ENCODE results near the gene UNC13D. TPM values are rescaled to one million over a fixed set of nuclear protein-coding genes. Genes with fewer than 3 reads are reported as not detected.
A peak's percentile ranks its signal among the peaks of the same experiment; 100 is the strongest.

UNC13D gene
- total RNA-seq, 1 donor from 2014 or later = 11.5 TPM

GRCh38 chr17:75817571-75817970 is 26.6 kb downstream of the UNC13D start:
- Mint-ChIP-seq H3K36me3 (ENCODE audit: low read depth, unreplicated experiment) (peaks cover 39% of the 10 kb centered on the region), H3K4me3 (ENCODE audit: unreplicated experiment) (no peak overlapping the region), H3K4me1 (ENCODE audit: unreplicated experiment) (no peaks in the 10 kb centered on the region), H3K27ac (ENCODE audit: unreplicated experiment) (no peak overlapping the region), H3K27me3 (ENCODE audit: unreplicated experiment) (peaks cover 7% of the 10 kb centered on the region), H3K9me3 (ENCODE audit: unreplicated experiment) (no peaks in the 10 kb centered on the region)
- no peak for DNase-seq (ENCODE audit: low spot score)
- TF ChIP-seq CTCF (IDR thresholded peaks at IDR 0.05; ENCODE audit: unreplicated experiment) = no peak

GRCh38 chr17:75816693-75817092 is 27.5 kb downstream of the UNC13D start:
- H3K4me3 Mint-ChIP-seq (ENCODE audit: unreplicated experiment) = no peak overlapping the region
- no peak overlapping the region for H3K27ac Mint-ChIP-seq (ENCODE audit: unreplicated experiment)
- peaks cover 38% of the 10 kb centered on the region for H3K36me3 Mint-ChIP-seq (ENCODE audit: low read depth, unreplicated experiment)
- TF ChIP-seq CTCF (IDR thresholded peaks at IDR 0.05; ENCODE audit: unreplicated experiment) = no peak
- H3K9me3 Mint-ChIP-seq (ENCODE audit: unreplicated experiment) = no peaks in the 10 kb centered on the region
- DNase-seq (ENCODE audit: low spot score) = no peak
- peaks cover 10% of the 10 kb centered on the region for H3K27me3 Mint-ChIP-seq (ENCODE audit: unreplicated experiment)
- no peaks in the 10 kb centered on the region for H3K4me1 Mint-ChIP-seq (ENCODE audit: unreplicated experiment)

GRCh38 chr17:75815399-75815798 is 28.8 kb downstream of the UNC13D start:
- Mint-ChIP-seq H3K36me3 (ENCODE audit: low read depth, unreplicated experiment) (peaks cover 28% of the 10 kb centered on the region), H3K4me3 (ENCODE audit: unreplicated experiment) (no peak overlapping the region), H3K4me1 (ENCODE audit: unreplicated experiment) (no peaks in the 10 kb centered on the region), H3K27me3 (ENCODE audit: unreplicated experiment) (peaks cover 10% of the 10 kb centered on the region), H3K9me3 (ENCODE audit: unreplicated experiment) (no peaks in the 10 kb centered on the region), H3K27ac (ENCODE audit: unreplicated experiment) (no peak overlapping the region)
- no peak for TF ChIP-seq CTCF (IDR thresholded peaks at IDR 0.05; ENCODE audit: unreplicated experiment)
- no peak for DNase-seq (ENCODE audit: low spot score)

GRCh38 chr17:75814900-75815373 is 29.3 kb downstream of the UNC13D start:
- TF ChIP-seq CTCF (IDR thresholded peaks at IDR 0.05; ENCODE audit: unreplicated experiment) = no peak

GRCh38 chr17:75814021-75814395 is 30.2 kb downstream of the UNC13D start:
- Mint-ChIP-seq H3K9me3 (ENCODE audit: unreplicated experiment) (no peaks in the 10 kb centered on the region), H3K4me1 (ENCODE audit: unreplicated experiment) (no peaks in the 10 kb centered on the region), H3K27me3 (ENCODE audit: unreplicated experiment) (peaks cover 7% of the 10 kb centered on the region), H3K27ac (ENCODE audit: unreplicated experiment) (peak overlapping the region; percentile 36), H3K4me3 (ENCODE audit: unreplicated experiment) (no peak overlapping the region), H3K36me3 (ENCODE audit: low read depth, unreplicated experiment) (peaks cover 22% of the 10 kb centered on the region)
- DNase-seq (ENCODE audit: low spot score) = no peak
- TF ChIP-seq CTCF (IDR thresholded peaks at IDR 0.05; ENCODE audit: unreplicated experiment) = no peak

More at GRCh38 chr17:75814900-75815373, 29.3 kb downstream of the UNC13D start:
- H3K9me3 Mint-ChIP-seq (ENCODE audit: unreplicated experiment) = no peaks in the 10 kb centered on the region
- H3K36me3 Mint-ChIP-seq (ENCODE audit: low read depth, unreplicated experiment) = peaks cover 28% of the 10 kb centered on the region
- no peak for DNase-seq (ENCODE audit: low spot score)
- no peak overlapping the region for H3K27ac Mint-ChIP-seq (ENCODE audit: unreplicated experiment)
- peaks cover 10% of the 10 kb centered on the region for H3K27me3 Mint-ChIP-seq (ENCODE audit: unreplicated experiment)
- no peak overlapping the region for H3K4me3 Mint-ChIP-seq (ENCODE audit: unreplicated experiment)
- no peaks in the 10 kb centered on the region for H3K4me1 Mint-ChIP-seq (ENCODE audit: unreplicated experiment)

Measured in endothelial cell (in vitro differentiated cells).